ENCODE results near the gene RALGAPA2.

The RALGAPA2 gene

DNA sequence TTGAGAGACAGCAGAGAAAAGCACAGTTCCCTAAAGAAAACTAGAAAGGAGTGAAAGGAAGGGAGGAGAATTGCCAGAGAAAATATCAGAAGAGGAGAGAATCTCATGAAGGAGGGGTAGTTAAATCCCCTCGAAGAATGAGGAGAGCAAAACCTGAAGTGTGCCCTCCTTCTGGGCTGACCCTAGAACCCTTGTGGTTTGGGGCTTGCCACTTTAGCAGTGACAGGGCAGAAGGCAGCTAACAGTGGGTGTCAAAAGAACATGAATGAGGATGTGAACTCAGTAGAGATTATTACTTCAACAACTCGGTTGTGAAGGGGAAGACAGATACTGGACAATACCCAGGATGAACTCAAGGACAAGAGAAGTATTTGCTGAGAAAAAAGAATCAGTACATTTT is 73.6 kb downstream of the RALGAPA2 start:
- no peak for TF ChIP-seq CTCF (IDR thresholded peaks at IDR 0.05)

GRCh38 chr20:20637998-20638725 is 74.3 kb downstream of the RALGAPA2 start:
- no peak for TF ChIP-seq CTCF (IDR thresholded peaks at IDR 0.05)

DNA sequence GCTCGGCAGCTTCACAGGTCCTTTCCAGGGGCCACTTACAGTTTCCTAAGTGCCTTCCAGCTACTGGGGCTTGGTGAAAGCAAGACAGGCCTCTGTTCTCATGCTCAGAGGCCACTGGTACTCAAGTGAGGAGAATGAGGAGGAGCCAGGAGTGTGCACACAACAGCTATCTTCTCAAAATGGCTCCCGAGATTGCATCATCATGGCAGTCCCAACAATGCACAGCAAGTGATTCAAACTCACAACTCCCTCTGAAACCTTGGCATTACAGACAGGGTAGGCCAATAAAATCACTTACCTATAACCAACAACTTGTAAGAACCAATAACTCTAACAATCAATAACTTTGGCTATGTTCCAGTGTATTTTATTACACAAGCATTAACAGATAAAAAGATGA is 77.4 kb downstream of the RALGAPA2 start:
- no peak for TF ChIP-seq CTCF (IDR thresholded peaks at IDR 0.05)

DNA sequence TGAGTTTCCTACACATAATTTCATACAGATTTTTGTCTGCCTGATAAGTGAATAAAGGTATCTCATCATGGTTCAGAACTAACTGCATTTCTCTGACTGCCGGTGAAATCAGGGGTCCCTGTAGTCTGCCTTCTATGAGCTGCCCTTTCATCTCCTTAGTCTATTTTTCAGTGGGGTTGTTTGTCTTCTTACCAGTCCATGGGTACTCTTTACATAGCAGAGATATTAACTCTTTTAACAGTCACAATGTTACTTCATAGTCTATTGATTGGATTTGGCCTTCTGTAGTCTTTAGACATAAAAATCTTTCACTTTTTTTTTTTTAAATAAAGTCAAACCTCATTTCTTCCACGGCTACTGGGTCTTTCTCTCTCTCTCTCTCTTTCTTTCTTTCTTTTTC is 79.8 kb downstream of the RALGAPA2 start:
- TF ChIP-seq CTCF (IDR thresholded peaks at IDR 0.05) = no peak

DNA sequence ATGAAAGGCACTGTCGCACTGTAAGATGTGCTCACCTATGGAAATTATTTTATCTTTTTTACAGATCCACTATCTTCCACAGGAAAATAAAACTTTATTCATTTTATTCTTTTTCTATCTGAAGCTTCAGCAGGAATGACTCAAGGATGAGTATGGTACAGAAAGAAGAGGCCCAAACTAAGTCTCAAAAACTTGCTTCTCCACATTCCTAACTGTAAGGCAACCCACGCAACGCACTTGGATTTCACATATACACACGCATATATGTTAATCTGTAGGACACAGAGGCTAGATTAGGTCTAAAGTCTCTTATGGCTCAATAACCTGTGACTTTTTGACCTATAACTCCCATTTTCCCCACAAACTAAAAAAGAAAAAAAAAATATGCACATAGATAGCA is 81.9 kb downstream of the RALGAPA2 start:
- TF ChIP-seq CTCF (IDR thresholded peaks at IDR 0.05) = no peak

- TF ChIP-seq CTCF (IDR thresholded peaks at IDR 0.05) = no peak
Observed at GRCh38 chr20:20629556-20630188, 82.8 kb downstream of the RALGAPA2 start.

DNA sequence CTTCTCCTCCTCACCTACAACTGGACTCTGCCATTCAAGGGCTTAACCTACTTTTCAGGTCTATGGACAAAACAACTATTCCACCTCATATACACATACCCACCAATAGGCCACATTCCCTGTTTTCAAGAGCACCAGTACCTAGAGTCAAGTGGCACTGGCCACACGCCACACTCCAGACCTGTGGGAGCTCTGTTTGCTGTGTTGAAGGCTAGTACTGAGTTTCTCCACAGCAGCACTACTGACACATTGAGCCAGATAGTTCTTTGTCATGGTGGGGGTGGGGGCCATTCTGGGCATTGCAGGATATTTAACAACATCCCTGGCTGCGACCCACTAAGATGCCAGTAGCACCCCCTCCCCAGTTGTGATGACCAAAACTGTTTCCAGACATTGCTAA is 84.1 kb downstream of the RALGAPA2 start:
- TF ChIP-seq CTCF (IDR thresholded peaks at IDR 0.05) = no peak

Measured in LNCAP (cell line).